VCaP (cell line): Measurements from ENCODE around the gene IQCE.
A peak's percentile ranks its signal among the peaks of the same experiment; 100 is the strongest.

Experiments used
- H3K27ac ChIP-seq: fragments of 450-650 bp; 2 replicates; pipeline ENCODE4 v1.5.1; 2017
- CTCF ChIP-seq: fragments of 450-650 bp; conservative IDR thresholded peaks from 2 replicates; pipeline ENCODE4 v1.5.1; 2017; ENCODE audit warnings: mild to moderate bottlenecking, moderate library complexity

IQCE gene

GRCh38 chr7:2629746-2630681 is 71.2 kb downstream of the IQCE start:
- peak overlapping the region; percentile 52 for H3K27ac ChIP-seq
- no peak for TF ChIP-seq CTCF

- peak within 1 kb of the TSS; percentile 82 for H3K27ac ChIP-seq
- no peak for TF ChIP-seq CTCF
These were observed 73.4 kb downstream of the IQCE start, which contains the start of gene TTYH3 for GRCh38 chr7:2631946-2632732. TTYH3 (plus strand) TSS chr7:2631986; CDS start chr7:2632156, 170 bp downstream.

GRCh38 chr7:2632733-2633537 is 74.2 kb downstream of the IQCE start:
- no peak for TF ChIP-seq CTCF

GRCh38 chr7:2633538-2634266 is 74.9 kb downstream of the IQCE start:
- no peak for TF ChIP-seq CTCF
- H3K27ac ChIP-seq: peak overlapping the region; percentile 82

More at GRCh38 chr7:2632733-2633537, 74.2 kb downstream of the IQCE start:
- H3K27ac ChIP-seq: peak overlapping the region; percentile 82

GRCh38 chr7:2634267-2635145 is 75.7 kb downstream of the IQCE start:
- peak overlapping the region; percentile 82 for H3K27ac ChIP-seq
- no peak for TF ChIP-seq CTCF

- H3K27ac ChIP-seq: no peak overlapping the region
- no peak for TF ChIP-seq CTCF
These were observed 76.4 kb downstream of the IQCE start for GRCh38 chr7:2635148-2635668.
